Mucosa of gallbladder (tissue), 1 donor: ENCODE measurements around the gene HAVCR1. TPM values are rescaled to one million over a fixed set of nuclear protein-coding genes. Genes with fewer than 3 reads are reported as not detected.
"Not testable (repeated sequence)": the region's sequence is repeated elsewhere in the genome, so short reads cannot be mapped to it uniquely, and the experiment has no call there.

ENCODE experiments used
- DNase-seq: peaks from one replicate; pipeline ENCODE4 v3.0.0-alpha.2; 2020; ENCODE audit warnings: low spot score
- total RNA-seq: library from RNA; stranded (reverse); gene quantifications from one replicate; pipeline ENCODE4 v1.2.1, GENCODE V29; 2021
- donor health status: DM: no; HTN: no; CAD: no.

HAVCR1 gene
- total RNA-seq: 0.26 TPM

DNA sequence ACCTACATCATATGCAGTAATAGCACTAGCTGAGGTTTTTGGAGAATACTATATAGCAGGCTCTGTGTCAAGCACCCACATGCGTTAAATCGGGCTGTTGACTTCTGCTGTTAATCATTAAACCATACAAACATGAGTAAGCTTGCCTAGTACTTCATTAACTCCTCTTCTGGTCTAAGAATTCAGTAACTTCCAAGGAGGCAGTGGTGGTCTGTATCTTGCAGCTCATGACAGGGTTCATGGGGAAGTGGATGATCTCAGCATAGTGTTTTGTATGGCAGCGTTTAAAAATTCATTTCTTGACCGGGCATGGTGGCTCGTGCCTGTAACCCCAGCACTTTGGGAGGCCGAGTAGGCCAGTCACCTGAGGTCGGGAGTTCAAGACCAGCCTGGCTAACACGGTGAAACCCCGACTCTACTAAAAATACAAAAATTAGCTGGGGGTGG is at the start of gene HAVCR1:
Gene HAVCR1, minus strand, starts transcription at position 24 of the 447 bp plus-strand sequence. CDS start 1,173 bp downstream, outside the sequence.
- no peak for DNase-seq

DNA sequence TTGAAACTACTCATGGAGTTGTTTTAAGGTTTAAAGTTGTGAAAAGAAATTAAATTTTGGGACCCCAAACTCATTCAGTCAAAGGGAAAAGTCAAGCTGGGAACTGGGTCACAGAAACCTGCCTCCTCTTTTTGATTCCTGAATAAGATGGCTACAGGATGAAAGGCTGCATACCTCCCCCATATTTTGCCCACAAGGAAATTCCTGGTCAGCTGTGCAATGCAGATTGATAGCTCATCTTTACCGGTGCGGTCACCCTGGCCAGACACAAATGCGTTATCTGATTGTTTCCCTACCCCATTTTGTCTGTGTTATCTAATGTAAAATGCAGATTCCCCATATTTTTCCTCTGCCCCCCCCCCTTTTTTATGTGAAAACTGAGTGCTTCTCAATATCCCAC is 48.6 kb upstream of the HAVCR1 start:
- DNase-seq: no peak

GRCh38 chr5:157106630-157107461 is 47.9 kb upstream of the HAVCR1 start:
- no peak for DNase-seq

DNA sequence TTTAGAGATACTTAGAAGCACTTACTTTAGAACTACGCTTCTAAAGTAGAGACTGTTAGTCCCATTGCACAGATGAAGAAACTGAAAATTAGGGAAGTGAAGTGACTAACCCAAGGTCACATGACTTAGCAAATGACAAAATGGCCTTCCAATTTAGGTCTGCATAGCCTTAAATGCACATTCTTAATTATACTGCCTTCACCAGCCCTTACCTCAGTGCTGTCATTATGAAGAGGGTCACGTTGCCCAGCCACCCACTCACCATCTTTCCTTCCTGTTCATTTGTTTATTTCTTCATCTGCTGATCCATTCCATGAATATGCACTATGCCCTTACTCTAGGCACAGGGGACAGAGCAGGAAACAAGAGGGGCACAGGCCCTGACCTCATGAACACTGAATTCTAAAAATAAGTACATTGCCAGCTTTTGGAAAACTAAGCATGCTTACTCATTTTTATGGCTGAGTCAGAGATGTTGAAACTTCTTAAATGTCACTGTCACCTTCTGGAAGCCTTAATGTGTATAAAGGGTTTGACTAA is 41.3 kb upstream of the HAVCR1 start:
- DNase-seq: no peak

GRCh38 chr5:157088342-157088990 is 29.6 kb upstream of the HAVCR1 start:
- no peak for DNase-seq

DNA sequence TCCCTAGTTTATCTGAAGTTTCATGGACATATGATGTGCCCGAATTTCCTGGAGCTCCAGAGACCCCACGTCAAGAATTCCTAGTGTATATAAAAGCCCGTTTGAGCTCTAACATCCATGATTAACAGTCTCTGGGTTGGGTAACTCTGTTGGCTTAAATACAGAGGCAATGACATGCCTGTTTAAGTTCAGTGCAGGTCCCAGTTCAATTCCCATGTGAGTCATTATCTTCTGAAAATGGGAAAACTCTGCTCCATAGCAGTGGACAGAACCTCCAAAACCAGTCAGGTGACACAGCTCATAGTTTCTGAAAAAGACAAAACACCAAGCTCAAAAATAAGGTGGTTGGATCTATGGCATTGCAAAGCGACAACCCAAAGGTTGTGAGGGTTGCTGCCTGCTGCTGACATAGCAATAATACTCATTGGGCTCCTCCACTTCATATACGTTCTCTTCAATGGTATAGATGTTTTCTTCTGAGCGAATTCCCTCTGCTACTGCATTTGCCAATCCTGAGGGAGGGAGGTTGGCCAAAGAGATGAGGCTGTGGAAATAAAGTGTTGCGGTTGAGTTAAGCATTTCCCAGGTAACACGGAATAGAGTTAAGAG is 27.9 kb upstream of the HAVCR1 start:
- no peak for DNase-seq

DNA sequence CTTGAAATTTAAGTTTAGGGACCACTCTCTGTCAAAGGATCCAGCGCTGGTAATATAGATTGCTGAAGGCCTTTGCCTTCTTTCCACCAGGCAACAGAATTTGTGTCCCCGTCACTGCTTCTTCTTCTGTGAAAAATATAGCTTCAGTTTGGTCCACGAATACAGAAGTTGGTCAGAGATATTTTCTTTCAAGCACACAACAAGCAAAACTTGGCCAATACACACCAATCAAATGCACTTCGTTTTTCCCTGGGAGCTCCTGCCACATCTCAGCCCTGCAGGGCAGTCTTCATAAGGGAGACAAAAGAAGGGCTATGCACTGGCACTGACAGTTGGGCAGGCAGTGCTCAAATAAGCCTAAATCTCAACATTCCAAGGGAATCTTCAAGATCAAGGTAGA is 27.0 kb upstream of the HAVCR1 start:
- DNase-seq: no peak

DNA sequence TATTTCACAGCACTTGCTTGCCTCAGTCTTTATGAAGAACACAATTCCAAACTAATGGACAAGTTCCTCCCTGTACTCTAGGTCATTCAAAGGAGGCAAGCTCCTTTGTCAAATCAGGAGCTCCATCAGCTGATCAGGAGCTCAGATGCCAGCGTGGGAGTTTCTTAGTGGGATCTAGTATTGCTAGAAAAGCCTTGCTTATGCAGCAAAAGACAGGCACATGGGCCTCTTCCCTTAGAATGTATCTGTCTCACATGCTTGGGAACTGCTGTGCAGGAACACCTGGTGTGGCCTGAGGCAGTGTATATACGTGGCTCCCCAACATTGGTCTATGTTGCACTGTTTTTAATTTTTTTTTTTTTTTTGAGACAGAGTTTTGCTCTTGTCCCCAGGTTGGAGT is 21.4 kb upstream of the HAVCR1 start:
- DNase-seq: no peak

DNA sequence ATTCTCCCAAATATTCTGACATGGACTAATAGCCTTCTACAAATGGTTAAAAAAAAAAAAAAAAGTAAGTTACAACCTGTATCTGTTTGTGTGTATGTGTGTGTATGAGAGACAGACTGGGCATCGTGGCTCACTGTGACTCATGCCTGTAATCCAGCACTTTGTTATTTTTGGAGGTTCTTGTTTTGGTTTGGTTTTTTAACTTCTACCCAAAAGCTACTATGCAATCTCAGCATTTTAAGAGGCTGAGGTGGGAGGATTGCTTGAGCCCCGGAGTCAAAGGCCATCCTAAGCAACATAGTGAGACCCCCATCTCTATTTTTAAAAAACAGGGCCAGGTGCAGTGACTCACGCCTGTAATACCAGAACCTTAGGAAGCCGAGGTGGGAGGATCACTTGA is 17.6 kb upstream of the HAVCR1 start:
- no peak for DNase-seq

GRCh38 chr5:157072508-157072907 is 13.6 kb upstream of the HAVCR1 start:
- peak; percentile 44 for DNase-seq

- no peak for DNase-seq
Observed at GRCh38 chr5:157069949-157070348, 11.0 kb upstream of the HAVCR1 start.

DNA sequence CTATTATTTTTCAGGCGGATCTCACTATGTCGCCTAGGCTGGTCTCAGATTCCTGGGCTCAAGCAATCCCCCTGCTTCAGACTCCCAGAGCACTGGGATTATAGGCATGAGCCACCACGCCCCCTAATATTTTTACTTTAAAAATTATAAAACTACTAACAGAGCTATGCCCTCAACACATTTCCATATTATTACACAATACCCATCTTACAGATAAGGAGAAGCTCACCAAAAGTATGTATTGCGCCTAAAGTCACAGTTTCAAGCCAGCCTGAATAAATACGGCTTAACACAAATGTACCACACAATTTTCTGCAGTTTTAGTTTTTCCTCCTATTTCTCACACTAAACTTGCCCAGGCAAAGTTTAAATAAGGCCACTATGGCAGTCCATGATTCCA is 9.9 kb upstream of the HAVCR1 start:
- no peak for DNase-seq

DNA sequence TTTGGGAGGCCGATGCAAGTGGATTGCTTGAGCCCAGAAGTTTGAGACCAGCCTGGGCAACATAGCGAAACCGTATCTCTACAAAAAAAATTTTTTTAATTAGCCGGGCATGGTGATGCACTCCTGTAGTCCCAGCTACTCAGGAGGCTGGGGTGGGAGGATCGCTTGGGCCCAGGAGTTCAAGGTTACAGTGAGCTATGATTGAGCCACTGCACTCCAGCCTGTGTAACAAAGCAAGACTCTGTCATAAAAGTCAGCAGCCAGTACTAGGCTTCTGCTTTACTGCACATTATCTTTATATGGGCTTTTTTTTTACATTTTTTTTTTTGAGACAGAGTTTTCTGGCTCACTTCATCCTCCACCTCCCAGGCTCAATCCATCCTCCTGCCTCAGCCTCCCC is 9.4 kb upstream of the HAVCR1 start:
- DNase-seq: no peak

- no peak for DNase-seq
Observed at GRCh38 chr5:157067005-157067404, 8.1 kb upstream of the HAVCR1 start.

GRCh38 chr5:157066080-157066479 is 7.2 kb upstream of the HAVCR1 start:
- DNase-seq: no peak

GRCh38 chr5:157063776-157064430 is 5.0 kb upstream of the HAVCR1 start:
- peak; percentile 22 for DNase-seq

DNA sequence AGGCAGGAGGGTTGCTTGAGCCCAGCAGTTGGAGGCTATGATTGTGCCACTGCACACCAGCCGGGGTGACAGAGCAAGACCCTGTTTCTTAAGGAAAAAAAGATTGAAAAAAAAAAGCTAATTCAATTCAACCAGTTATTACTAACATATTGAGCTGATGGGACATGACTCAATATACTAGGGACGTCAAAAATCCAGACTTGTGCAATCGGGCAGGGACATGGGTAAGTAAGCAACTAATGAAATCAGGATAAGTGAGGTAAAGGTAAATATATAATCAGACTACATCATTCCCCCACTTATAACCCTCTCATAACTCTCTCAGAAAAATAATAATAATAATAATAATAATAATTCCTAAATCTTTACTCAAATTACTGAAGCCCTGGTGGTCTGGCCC is 975 bp upstream of the HAVCR1 start:
- no peak for DNase-seq

DNA sequence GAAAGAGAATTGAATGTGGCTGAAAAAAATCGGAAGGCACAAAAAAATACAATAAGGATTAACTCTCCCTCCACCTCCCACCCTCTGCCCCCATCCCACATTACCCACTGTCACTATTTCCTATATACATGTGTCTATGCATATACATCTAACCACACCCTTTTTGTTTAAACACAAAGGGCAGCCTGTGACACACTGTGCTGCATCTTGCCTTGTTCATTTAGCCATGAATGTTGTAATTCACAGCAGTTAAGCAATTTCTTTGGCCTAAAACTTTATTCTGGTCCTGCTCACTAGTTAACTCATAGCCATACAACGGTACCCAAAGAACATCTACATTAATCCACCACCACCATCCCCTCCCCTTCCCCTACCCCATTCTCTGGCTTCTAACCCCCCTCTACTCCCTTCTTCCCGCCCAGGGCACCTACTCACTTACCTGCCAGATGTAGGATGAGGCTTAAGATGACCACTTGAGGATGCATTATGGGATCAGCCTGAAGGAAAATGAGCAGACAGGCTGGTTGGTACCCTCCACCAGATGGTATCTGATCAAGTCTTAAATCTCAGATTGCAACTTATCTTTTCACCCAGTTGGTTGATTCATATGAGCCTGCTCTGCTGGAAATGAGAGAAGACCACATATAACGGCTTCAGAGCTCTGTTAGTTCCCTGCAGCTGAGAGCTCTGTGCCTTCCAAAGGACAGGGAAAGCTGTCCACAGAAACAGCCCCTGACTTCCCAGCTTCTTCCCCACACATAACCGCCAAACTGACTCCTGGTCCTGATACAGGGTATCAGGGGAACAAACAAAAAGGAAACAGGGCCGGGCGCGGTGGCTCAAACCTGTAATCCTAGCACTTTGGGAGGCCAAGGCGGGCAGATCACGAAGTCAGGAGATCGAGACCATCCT is 1.2 kb downstream of the HAVCR1 start:
- no peak for DNase-seq

- DNase-seq: not testable (repeated sequence)
Observed at GRCh38 chr5:157056848-157057247, 2.1 kb downstream of the HAVCR1 start.

DNA sequence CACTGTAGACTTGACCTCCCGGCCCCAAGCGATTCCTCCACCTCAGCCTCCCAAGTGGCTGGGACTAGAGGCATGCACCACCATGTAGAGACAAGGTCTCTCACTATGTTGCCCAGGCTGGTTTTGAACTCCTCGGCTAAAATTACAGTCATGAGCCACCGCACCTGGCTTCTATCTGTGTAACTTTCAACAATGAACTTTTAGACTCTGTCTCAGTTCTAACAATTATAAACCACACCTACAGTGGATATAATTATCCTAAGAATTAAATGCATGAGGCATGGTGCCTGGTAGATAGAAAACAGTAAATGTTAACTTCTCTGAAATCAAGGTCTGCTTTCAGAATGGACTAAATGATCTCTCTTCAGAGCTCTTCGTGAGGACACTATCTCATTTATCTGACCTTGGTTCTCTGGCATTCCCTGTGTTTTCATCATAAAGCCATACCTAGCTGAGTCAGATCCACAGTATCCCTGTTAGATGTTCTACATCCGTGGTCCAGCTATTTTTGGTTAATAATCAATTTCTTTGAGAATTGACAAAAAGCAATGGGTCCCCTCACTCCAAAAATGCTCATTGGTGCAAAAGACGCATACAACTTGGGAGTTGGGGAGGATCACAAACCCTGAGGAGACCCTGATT is 7.2 kb downstream of the HAVCR1 start:
- no peak for DNase-seq
